HG03342 (cell line): ENCODE measurements around the gene TACC2.
"Not testable (repeated sequence)": the region's sequence is repeated elsewhere in the genome, so short reads cannot be mapped to it uniquely, and the experiment has no call there.

ENCODE experiments used
- ATAC-seq: cut with Tn5 transposase; IDR thresholded peaks from one replicate; pipeline ENCODE4 v1.9.1; 2021; ENCODE audit warnings: mild to moderate bottlenecking, moderate library complexity; ENCODE audit not compliant: unreplicated experiment

The TACC2 gene

DNA sequence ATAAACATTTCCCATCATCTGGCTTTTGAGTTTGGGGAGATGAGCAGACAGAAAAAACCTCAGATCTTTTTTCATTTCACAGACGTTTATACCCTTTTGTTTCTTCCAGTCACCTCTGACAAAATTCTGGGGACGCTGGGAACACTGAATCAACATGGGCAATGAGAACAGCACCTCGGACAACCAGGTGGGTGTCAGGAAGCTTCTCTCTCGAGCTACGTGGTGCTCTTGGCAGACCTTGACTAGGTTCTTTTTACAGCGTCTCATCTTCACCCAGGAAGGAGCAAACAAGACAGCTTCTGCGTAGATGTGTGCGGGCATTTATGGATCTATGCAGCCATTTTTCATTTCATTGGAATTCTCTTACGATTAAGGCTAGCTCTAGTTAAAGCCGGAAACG is 32.9 kb downstream of the TACC2 start:
- ATAC-seq: no peak

DNA sequence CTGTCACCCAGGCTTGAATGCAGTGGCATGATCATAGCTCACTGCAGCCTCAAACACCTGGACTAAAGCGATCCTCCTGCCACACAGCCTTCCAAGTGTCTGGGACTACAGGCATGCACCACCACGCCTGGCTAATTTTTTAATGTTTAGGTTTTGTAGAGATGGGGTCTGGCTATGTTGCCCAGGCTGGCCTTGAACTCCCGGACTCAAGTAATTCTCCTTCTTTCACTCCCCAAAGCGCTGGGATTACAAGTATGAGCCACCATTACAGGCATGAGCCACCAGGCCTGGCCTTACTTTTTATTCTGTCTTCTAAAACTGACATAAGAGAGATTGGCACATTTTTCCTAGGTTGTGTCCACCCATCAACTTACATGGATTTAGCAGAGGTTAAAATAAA is 33.3 kb downstream of the TACC2 start:
- ATAC-seq: no peak

DNA sequence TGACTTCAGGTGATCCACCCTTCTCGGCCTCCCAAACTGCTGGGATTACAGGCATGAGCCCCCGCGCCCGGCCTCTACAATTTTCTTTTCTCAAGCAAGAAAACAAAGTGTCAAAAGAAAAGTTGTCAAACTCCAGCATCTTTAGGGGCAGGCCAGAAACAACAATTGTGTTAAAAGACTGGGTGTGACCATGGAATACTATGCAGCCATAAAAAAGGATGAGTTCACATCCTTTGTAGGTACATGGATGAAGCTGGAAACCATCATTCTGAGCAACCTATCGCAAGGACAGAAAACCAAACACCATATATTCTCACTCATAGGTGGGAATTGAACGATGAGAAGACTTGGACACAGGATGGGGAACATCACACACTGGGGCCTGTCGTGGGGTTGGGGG is 34.3 kb downstream of the TACC2 start:
- ATAC-seq: not testable (repeated sequence)

DNA sequence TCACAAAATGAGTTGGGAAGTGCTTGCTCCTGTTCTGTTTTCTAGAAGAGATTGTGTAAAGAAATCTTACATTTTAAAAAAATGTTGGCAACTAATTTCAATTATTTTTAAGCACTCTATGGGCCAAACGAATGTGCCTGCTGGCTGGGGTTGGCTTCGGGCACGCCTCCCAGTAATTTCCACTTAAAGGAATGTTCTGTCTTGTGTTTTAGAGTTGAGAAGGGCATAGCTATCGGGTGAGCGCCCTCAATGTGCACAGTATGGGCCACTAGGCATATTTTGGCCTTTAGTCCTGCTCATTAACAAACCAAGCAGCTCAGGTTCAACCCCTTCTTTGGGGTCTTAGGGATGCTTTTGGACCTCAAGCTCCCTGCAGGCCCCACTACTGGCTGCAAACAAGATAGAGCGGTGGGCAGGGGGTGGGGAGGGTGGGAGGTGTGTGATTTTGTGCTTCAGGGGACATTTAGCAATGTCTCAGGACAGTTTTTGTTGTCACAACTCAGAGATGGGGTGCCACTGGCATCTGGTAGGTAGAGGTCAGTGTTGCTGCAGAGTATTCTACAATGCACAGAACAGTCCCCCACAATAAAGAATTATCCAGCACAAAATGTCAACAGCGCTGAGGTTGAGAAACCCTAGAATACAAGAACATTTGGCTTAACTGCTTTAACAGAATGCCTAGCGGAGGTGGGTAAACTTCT is 40.7 kb downstream of the TACC2 start:
- ATAC-seq: no peak

DNA sequence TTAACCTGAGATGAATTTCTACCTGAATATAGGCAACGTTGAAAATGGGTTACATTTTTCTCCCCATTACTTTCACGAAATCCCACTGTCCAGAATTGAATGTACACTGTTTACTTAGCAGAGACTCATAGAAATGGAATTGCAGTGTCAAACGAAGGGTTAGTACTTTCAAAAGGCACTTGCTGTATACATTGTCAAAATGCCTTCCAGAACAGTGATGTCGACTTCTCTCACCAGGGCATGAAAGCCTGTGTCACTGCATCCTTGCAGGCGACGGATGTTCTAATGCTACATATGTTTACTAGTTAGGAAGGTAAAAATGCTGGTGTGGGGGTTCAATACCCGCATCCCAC is 41.2 kb downstream of the TACC2 start:
- no peak for ATAC-seq

DNA sequence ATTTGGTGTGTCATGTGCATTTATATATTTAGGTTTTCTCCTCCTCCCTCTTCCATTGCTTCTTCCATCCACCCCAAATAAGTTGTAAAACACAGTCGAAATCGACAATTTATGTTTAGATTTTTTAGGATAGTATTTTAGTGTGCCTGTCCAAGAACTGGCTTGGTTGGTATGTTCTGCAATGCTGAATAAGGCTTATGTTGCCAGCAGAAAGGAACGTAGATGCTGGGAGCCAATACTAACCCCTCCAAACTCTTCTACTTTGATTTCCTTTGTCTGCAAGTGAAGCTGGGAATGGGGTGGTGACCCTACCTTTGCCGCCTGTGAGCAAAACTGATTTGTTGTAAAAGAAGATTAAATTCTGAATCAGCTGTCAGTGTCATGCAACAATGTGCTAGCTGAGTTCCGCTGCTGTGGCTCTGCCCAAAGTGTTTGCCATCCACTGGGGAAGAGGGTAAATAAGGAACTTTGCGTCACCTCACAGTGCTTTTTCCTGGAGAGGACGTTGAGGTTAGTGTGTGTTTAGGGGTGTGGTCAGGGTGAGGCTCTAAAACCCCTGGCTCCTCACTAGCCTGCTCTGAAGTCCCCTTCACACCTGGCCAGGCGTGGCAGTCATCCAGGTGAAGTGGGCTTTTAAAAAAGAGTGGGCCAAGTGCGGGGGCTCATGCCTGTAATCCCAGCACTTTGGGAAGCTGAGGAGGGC is 44.4 kb downstream of the TACC2 start:
- no peak for ATAC-seq

DNA sequence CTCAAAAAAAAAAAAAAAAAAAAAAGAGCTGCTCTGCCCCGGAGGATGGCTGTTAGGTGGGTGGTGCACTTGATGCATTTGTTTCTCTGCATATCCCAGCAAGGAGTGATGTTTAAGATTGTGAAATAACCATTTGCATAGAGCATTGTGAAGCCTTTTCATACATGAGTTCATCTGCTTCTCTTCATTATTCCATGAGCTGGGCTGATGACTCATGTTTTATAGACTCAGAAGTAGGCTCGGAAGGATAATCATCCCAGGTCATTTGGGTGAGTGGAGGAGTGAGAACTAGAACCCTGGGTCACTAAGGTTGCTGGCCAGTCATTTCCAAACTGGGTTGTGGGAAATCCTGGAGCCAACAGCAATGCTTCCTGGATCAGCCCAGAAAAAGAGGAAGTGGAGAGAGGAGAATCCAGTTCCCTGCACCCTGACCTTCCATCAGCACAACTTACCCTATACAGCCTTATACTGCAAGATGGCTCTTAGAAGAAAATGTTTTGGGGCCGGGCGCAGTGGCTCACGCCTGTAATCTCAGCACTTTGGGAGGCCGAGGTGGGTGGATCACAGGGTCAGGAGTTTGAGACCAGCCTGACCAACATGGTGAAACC is 45.3 kb downstream of the TACC2 start:
- no peak for ATAC-seq

DNA sequence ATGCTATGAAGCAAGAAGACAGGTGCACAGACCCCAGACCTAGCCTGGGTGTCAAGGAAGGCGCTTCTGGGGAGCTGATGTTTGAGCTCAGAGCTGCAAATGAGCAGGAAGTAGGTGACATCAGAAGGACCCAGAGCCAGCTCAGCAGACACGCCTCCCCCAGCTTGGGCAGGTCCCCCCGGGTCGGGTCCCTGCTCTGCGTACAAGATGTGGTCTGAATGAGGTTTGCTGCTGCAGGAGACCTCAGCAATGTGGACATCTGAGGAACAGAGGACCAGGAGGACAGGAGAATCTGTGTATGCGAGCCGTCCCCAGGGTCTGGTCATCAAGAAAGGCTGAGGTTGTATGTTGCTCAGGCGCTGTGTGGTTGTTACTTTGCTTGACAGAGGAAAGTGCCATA is 51.8 kb downstream of the TACC2 start:
- ATAC-seq: no peak

DNA sequence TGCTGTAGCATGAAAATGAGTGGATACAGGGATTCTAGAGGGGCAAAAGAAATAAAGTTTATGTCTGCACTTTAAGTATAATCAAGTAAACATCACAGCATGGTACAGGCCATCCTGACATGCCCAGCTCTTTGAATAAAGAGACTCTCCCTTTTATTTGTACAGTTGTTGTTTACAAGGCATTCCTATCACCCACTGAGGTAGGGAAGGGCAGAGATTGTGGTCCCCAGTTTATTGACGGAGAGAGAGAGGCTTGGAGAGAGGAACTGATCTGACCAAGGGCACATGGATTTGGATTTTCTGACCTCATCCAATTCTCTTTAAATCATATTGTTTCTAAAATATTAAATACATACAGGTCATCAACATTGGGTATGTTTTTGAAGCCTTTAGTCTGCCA is 53.9 kb downstream of the TACC2 start:
- no peak for ATAC-seq

DNA sequence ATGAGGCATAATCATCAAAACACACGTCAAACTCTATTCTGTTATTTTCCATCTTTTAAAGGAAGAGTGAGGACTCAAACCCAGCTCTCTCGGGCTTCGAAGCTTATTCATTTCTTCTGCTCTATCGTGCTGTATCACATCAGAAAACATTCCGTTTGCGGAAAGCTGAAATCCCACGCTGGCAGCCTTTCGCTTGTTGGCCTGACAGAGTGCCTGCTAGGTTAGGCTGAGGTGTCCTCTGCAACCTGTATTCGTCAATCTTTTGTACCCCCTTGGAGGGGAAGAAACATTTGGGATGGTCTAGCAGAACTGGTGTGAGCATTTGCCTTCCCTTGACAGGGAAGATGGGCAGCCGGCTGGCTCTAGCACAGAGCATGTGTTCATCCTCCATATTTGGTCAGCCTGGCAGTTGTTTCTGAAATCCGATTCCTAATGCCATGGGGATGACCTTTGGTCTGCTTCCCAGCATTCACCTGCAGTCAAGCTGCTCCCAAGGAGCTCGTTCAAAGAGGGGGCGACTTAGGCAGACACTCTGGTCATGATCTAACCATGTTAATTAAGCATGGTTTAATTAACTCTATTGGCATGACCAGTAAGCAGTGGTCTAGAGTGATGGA is 55.2 kb downstream of the TACC2 start:
- ATAC-seq: no peak

DNA sequence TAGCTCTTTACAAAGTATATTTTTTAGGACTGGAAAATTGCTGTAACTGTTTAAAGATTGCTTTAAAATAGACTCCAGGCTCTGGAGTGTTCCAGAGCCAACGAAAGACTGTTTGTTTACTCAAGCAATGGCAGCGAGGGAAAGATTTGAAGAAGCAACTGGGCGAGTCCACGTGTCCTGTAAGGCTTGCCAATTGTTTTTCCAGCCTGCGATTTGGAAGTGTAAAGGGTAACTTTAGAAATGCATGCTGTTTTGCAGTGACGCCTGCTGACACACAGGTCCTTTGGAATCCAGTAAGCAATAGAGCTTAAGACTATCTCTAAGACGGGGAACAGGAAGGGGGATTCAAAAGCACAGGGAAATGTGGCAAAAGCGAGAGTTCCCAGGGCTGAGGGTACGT is 55.8 kb downstream of the TACC2 start:
- ATAC-seq: no peak

DNA sequence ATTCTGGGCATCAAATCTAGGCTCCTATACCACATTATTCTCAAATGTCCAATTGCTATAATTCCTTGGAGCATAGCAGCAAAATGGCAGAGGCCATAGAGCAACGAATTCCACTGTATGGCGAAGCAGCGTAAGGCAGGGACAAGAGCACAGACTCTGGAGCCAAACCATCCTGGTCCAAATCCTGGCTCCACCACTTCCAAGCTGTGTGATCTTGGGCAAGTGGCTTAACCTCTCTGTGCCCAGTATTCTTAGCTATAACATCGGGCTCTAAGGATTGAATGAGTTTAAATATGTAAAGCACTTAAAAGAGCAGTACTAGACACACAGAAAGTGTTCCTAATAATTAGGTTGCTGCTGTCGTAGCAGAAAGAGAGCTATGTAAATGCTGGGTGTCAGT is 56.2 kb downstream of the TACC2 start:
- ATAC-seq: no peak

DNA sequence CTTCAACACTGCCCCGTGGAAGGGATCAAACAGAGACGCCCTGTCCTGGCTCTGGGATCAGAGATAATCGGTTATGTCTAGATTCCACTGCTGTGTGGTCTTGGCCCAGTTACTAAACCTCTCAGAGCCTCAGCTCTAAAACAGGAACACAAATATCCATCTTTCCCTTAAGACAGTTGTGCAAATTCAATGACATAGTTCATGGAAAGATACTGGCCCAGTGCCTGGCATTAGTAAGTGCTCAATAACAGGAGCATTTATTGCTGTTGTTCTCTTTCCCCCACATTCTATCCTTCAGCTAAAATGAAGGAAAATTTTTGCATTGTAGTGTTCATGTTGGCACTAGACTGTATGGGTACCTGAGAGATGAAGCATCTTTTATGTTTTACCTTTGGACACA is 58.6 kb downstream of the TACC2 start:
- no peak for ATAC-seq

DNA sequence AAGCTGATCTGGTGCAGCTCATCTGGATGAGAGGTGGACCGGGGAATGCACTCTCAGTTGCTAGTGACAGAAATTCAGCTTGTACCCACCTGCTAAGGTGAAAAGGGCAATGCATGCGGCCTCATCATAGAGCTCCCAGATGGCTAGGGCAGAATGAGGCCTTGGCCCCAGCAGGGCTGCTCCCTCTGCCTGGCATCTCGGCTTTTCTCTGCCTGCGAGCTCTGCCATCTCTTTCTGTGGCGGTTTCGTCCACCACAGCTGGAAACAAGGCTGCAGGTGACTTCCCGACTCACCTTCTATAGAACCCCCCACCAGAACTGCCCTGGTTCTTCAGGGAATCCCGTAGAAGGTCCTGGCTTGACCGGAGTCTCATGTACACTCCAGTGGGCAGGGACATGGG is 60.1 kb downstream of the TACC2 start:
- ATAC-seq: no peak

DNA sequence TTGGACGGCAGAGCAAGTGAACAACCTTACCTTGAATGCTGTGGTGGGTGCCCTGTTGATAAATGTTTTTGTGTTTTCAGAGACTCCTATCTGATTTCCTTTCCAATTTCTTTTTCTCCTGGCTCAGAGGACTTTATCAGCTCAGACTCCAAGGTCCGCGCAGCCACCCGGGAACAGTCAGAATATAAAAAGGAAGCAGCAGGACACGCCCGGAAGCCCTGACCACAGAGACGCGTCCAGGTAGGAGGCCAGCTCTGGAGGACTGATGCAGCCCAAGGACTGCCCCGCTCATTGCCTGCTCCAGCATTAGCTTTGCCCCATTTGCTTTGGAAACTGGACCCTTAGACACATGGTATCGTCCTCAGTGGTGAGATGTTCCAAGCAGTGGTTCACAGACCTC is 61.3 kb downstream of the TACC2 start:
- ATAC-seq: no peak

DNA sequence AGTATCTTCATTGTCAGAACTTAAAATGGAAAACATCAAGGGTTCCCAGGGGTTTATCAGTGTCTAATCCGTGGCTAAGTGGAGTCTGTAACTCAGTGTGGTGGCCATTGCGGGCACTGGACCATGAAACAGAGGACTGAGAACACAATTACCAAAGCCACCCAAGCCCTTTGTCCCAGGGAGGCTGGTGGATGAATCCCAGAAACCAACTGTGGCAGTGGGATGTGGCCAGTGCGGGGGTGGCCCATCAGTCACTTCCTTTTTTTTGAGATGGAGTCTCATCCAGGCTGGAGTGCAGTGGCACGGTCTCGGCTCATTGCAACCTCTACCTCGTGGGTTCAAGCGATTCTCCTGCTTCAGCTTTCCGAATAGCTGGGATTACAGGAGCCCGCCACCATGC is 61.8 kb downstream of the TACC2 start:
- no peak for ATAC-seq

DNA sequence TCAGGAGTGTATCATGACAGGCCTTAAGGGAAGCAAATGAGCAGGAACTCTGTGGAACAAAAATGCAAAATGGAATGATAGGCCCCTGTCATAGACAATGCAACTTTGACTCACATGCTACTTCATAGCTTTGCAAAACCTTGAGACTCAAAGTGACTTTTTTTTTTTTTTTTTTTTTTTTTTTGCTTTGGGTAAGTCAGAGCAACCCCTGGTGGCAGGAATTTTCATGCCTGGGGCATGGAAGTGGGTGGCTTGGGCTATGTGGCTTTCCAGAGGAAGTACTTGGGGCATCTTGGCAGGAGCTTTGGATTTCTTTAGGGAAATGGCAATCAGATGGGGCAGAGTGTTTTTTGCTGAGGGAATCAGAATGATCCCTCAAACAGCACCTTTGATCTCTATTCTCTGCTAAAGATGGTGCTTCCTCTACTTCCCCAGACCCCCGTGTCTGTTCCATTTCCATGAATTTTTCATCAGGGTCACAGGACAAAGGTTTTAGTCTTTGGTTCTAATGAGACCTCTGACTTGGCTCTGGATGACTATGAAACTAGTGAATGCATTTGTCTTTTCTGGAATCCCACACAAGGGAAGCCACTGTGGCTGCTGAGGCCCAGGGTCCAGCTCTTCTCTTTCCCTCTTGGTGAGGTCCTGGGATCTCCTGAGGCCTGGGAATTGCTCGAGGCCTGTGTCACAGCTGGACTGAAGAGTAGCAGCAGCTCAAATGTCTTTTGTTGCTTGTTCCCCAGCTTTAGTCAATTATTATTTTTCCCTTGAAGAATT is 62.8 kb downstream of the TACC2 start:
- no peak for ATAC-seq

DNA sequence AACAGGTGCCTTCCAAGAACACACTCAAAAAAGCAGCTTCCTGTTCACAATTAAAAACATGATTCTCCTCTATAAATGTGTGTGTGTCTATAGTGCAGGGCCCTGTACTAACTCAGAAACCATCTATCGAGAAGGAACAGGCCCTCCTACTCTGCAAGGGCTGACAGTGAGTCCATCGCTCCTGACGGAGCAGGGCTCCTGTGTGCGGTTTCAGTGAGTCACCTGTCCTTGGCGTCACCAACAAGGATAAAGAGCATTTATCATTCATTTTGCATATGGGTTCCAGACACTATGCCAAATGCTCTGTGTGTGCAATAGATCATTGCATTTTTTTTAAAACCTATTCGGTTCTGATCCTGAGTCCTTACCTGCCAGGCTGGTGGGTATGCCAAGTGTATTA is 63.7 kb downstream of the TACC2 start:
- no peak for ATAC-seq

DNA sequence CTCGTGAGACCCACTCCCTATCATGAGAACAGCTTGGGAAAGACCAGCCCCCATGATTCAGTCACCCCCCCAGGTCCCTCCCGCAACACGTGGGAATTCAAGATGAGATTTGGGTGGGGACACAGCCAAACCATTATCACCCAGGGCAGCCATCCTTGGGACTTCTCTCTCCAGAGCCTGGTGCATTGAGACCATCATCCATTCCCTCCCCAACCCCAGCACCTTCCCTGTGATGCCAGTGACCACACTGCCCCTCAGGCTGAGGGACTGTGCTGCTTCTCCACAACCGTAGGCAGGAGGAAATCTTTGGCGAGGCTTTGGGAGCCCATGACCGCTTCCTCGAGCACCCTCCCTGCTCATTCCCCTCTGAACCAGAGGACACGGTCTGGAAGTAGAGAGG is 64.4 kb downstream of the TACC2 start:
- ATAC-seq: no peak

DNA sequence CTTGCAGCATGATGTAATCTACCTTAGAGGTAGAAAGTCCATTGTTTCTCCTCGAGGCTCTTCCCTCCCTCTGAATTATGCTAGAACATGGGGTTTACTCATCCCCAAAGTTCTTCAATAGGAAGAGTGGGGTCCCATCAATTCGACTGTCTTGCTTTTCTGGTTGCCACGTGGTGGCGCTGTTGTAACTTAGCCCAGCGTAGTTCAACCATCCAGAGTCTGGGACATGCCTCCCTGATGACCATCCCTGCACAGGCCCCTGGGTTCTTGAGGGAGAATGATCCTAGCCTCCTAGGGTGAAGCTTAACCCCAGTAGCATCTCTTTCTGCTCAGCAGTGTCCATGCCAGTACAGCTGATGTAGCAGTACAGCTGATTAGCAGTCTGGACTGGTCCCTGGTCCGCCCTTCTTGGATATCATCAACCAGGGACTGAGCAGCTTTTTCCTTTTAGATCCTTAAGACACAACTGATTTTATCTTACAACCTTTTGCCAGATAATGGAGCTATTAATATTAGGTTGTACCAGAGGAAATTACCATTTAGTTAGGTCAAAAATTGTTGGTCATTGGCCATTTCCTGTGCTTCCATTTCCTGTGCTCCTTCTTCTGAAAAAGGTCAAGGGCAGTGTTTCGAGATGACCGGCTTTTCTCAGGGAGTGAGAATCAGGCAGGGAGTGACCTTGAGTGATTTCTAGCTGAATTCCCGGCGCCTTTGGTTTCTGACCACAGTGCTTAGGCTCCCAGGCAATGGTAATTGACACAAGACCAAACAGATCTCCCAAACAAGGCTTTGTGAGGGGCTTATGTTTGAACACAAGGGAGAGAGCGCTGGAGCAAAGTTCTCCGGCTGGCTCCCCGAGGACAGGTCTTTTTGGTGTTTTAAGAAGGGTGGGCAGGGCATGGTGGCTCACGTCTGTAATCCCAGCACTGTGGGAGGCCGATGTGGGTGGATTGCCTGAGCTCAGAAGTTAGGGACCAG is 65.4 kb downstream of the TACC2 start:
- ATAC-seq: no peak
